IMR-90 (cell line): ENCODE data around the gene SLC4A2. TPM values are rescaled to one million over a fixed set of nuclear protein-coding genes. Genes with fewer than 3 reads are reported as not detected.

Experiments used
- ATAC-seq: fragments of 200-7000 bp; cut with Tn5 transposase; 2 replicates; pipeline ENCODE4 v1.9.1; 2020; ENCODE audit warnings: low read depth, mild to moderate bottlenecking, moderate library complexity
- BruUV-seq: library from RNA; stranded (reverse); fragments of 400-500 nt; replicated peaks from 2 replicates; lab custom pipeline; 2021; lab: Mats Ljungman, UMichigan
- CTCF ChIA-PET: fragments of 300-600 bp; formaldehyde crosslinking; extraction: SDS; loops from one replicate; lab custom pipeline; 2021; ENCODE audit warnings: antibody characterized with exemption; lab: Yijun Ruan, JAX
- POLR2A ChIA-PET: fragments of 300-600 bp; sonication (Branson Sonifier 250); formaldehyde crosslinking; loops from one replicate; lab custom pipeline; 2022; ENCODE audit warnings: antibody characterized with exemption; ENCODE audit not compliant: unreplicated experiment; lab: Charles Lee
- DNase-seq: peaks from one replicate; pipeline ENCODE4 v3.0.0; 2013
- H2AFZ ChIP-seq: replicated peaks from 2 replicates; pipeline ENCODE3; 2013; ENCODE audit warnings: low read length, mild to moderate bottlenecking; ENCODE audit not compliant: poor library complexity
- H2AK5ac ChIP-seq: 2 replicates; pipeline ENCODE4 v1.6.1; 2013; ENCODE audit warnings: low read depth, low read length, inconsistent platforms
- H2AK9ac ChIP-seq: replicated peaks from 2 replicates; pipeline ENCODE3; 2013; ENCODE audit warnings: mild to moderate bottlenecking, low read depth, low read length, moderate library complexity; ENCODE audit not compliant: poor library complexity
- H2BK120ac ChIP-seq: 2 replicates; pipeline ENCODE4 v1.6.1; 2013; ENCODE audit warnings: low read depth, low read length, inconsistent platforms
- H2BK15ac ChIP-seq: 3 replicates; pipeline ENCODE4 v1.6.1; 2013; ENCODE audit warnings: low read depth, low read length, inconsistent platforms
- H2BK20ac ChIP-seq: 2 replicates; pipeline ENCODE4 v1.6.1; 2013; ENCODE audit warnings: low read depth, mild to moderate bottlenecking, inconsistent platforms, low read length, moderate library complexity
- H2BK5ac ChIP-seq: 2 replicates; pipeline ENCODE4 v1.6.1; 2013; ENCODE audit warnings: mild to moderate bottlenecking, low read depth, low read length, inconsistent platforms; ENCODE audit not compliant: poor library complexity, severe bottlenecking
- H3K14ac ChIP-seq: replicated peaks from 2 replicates; pipeline ENCODE4 v1.6.1; 2013; ENCODE audit warnings: low read depth, low read length, inconsistent platforms
- H3K18ac ChIP-seq: 2 replicates; pipeline ENCODE4 v1.6.1; 2013; ENCODE audit warnings: low read depth, low read length, control low read depth
- H3K23ac ChIP-seq: 2 replicates; pipeline ENCODE4 v1.6.1; 2013; ENCODE audit warnings: low read depth, low read length, inconsistent platforms
- H3K27ac ChIP-seq: 2 replicates; pipeline ENCODE4 v1.5.1; 2013; ENCODE audit warnings: mild to moderate bottlenecking, control low read depth, low read length; ENCODE audit not compliant: insufficient read depth
- H3K27me3 ChIP-seq: 2 replicates; pipeline ENCODE4 v1.6.1; 2013; ENCODE audit warnings: low read length; ENCODE audit not compliant: control insufficient read depth, insufficient read depth
- H3K36me3 ChIP-seq: 2 replicates; pipeline ENCODE4 v1.6.1; 2013; ENCODE audit warnings: low read length, mixed read lengths; ENCODE audit not compliant: control insufficient read depth, insufficient read depth
- H3K4ac ChIP-seq: 2 replicates; pipeline ENCODE4 v1.6.1; 2013; ENCODE audit warnings: low read depth, low read length, inconsistent platforms
- H3K4me1 ChIP-seq: 2 replicates; pipeline ENCODE4 v1.6.1; 2013; ENCODE audit warnings: low read length, mixed read lengths; ENCODE audit not compliant: control insufficient read depth, insufficient read depth
- H3K4me2 ChIP-seq: 2 replicates; pipeline ENCODE4 v1.6.1; 2013; ENCODE audit warnings: low read depth, mild to moderate bottlenecking, control low read depth, low read length, moderate library complexity
- H3K4me3 ChIP-seq: 2 replicates; pipeline ENCODE4 v1.5.1; 2013; ENCODE audit warnings: low read depth, mild to moderate bottlenecking, control low read depth, low read length, moderate library complexity; ENCODE audit not compliant: insufficient read depth
- H3K56ac ChIP-seq: 2 replicates; pipeline ENCODE4 v1.6.1; 2013; ENCODE audit warnings: low read length, inconsistent platforms; ENCODE audit not compliant: insufficient read depth; ENCODE audit errors: extremely low read depth
- H3K79me1 ChIP-seq, 2 experiments: 2 replicates each; pipeline ENCODE4 v1.6.1; 2013; ENCODE audit warnings: low read length in 2 of 2, inconsistent platforms in 1 of 2, low read depth in 1 of 2
- H3K9ac ChIP-seq: 2 replicates; pipeline ENCODE4 v1.6.1; 2013; ENCODE audit warnings: low read depth, low read length, control low read depth
- H3K9me1 ChIP-seq: 2 replicates; pipeline ENCODE4 v1.6.1; 2013; ENCODE audit warnings: low read length, inconsistent platforms; ENCODE audit not compliant: insufficient read depth
- H3K9me3 ChIP-seq: 2 replicates; pipeline ENCODE4 v1.6.1; 2013; ENCODE audit warnings: low read length; ENCODE audit not compliant: control insufficient read depth, insufficient read depth
- H4K20me1 ChIP-seq: 2 replicates; pipeline ENCODE4 v1.6.1; 2013; ENCODE audit warnings: low read length, inconsistent platforms; ENCODE audit not compliant: insufficient read depth
- H4K5ac ChIP-seq: 2 replicates; pipeline ENCODE4 v1.6.1; 2013; ENCODE audit warnings: mild to moderate bottlenecking, low read depth, low read length, control low read depth
- H4K8ac ChIP-seq, 2 experiments: 2 replicates each; pipeline ENCODE4 v1.6.1; 2013; ENCODE audit warnings: low read depth in 2 of 2, low read length in 2 of 2, control low read depth in 1 of 2, inconsistent platforms in 1 of 2
- H4K91ac ChIP-seq: 2 replicates; pipeline ENCODE4 v1.6.1; 2013; ENCODE audit warnings: low read depth, low read length, inconsistent platforms; ENCODE audit not compliant: insufficient read depth
- BHLHE40 ChIP-seq: fragments of 150-350 bp; IDR thresholded peaks from 2 replicates; pipeline ENCODE4 v1.6.1; 2016; ENCODE audit warnings: mild to moderate bottlenecking, low read depth, low read length
- CEBPB ChIP-seq: IDR thresholded peaks from 2 replicates; pipeline ENCODE4 v1.6.1; 2012; ENCODE audit warnings: low read depth, low read length, improper control_type of control experiment
- CHD1 ChIP-seq: IDR thresholded peaks from 2 replicates; pipeline ENCODE4 v1.6.1; 2012; ENCODE audit warnings: low read depth, low read length, improper control_type of control experiment
- FOS ChIP-seq: fragments of 150-350 bp; IDR thresholded peaks from 2 replicates; pipeline ENCODE4 v1.6.1; 2016; ENCODE audit warnings: low read depth, low read length
- MAFK ChIP-seq: IDR thresholded peaks from 2 replicates; pipeline ENCODE4 v1.6.1; 2012; ENCODE audit warnings: low read depth, low read length, improper control_type of control experiment
- MAZ ChIP-seq: IDR thresholded peaks from 2 replicates; pipeline ENCODE4 v1.6.1; 2012; ENCODE audit warnings: low read depth, mild to moderate bottlenecking, low read length, improper control_type of control experiment, moderate library complexity, borderline replicate concordance
- MXI1 ChIP-seq: IDR thresholded peaks from 2 replicates; pipeline ENCODE4 v1.6.1; 2012; ENCODE audit warnings: low read depth, mild to moderate bottlenecking, low read length, moderate library complexity, borderline replicate concordance
- NFE2L2 ChIP-seq: fragments of 150-350 bp; IDR thresholded peaks from 2 replicates; pipeline ENCODE4 v1.6.1; 2016; ENCODE audit warnings: low read depth, mild to moderate bottlenecking, low read length
- POLR2A ChIP-seq: IDR thresholded peaks from 2 replicates; pipeline ENCODE4 v1.6.1; 2012; ENCODE audit warnings: mild to moderate bottlenecking, low read depth, low read length
- RAD21 ChIP-seq: IDR thresholded peaks from 2 replicates; pipeline ENCODE4 v1.6.1; 2012; ENCODE audit warnings: low read length, improper control_type of control experiment
- RCOR1 ChIP-seq: IDR thresholded peaks from 2 replicates; pipeline ENCODE4 v1.6.1; 2012; ENCODE audit warnings: mild to moderate bottlenecking, low read length, improper control_type of control experiment; ENCODE audit not compliant: insufficient replicate concordance
- RFX5 ChIP-seq: IDR thresholded peaks from 2 replicates; pipeline ENCODE4 v1.8.0; 2012; ENCODE audit warnings: low read depth, mild to moderate bottlenecking, low read length, moderate library complexity
- SMC3 ChIP-seq: fragments of 150-350 bp; IDR thresholded peaks from 2 replicates; pipeline ENCODE4 v1.6.1; 2016; ENCODE audit warnings: low read depth, mild to moderate bottlenecking, antibody characterized with exemption, low read length, moderate library complexity
- WGBS, 2 experiments: methylation state at CpG; one replicate each; pipeline versions ENCODE4 v1.1.5 to v1.1.7; 2013; ENCODE audit warnings: missing lambda C conversion rate in 2 of 2; ENCODE audit not compliant: insufficient read length in 1 of 2; ENCODE audit errors: extremely low coverage in 2 of 2; 5-methylcytosine and 5-hydroxymethylcytosine counted together
- dilution Hi-C: fragments of 300-500 bp; cut with HindIII; formaldehyde crosslinking; loops from one replicate; pipeline ENCODE4 v1.14.3; 2018; ENCODE audit warnings: low sequenced_read_pairs; ENCODE audit not compliant: unreplicated experiment
- in situ Hi-C: fragments of 300-500 bp; cut with MboI; formaldehyde crosslinking; loops from 3 replicates; pipeline ENCODE4 v1.14.3; 2019; ENCODE audit warnings: low sequenced_read_pairs, inconsistent platforms, mixed read lengths
- intact Hi-C: fragments of 100-400 bp; cut with micrococcal nuclease; formaldehyde crosslinking; loops from 2 replicates; pipeline ENCODE4 v1.10.0; 2022
- polyA plus RNA-seq, 3 experiments: library from polyadenylated mRNA; depleted of rRNA; stranded (reverse); fragments of >200 nt; gene quantifications; 2 replicates each; pipeline ENCODE4 v1.2.3, GENCODE V29; 2012; ENCODE audit warnings: low replicate concordance in 1 of 3
- total RNA-seq: library from RNA; depleted of rRNA; stranded (reverse); fragments of >200 nt; gene quantifications from 2 replicates; pipeline ENCODE4 v1.2.3, GENCODE V29; 2012
- TF ChIP-seq, protein P1 (sequence below): conservative IDR thresholded peaks from 2 replicates; pipeline ENCODE4 v1.5.1; 2012; ENCODE audit warnings: mild to moderate bottlenecking, low read depth, low read length, improper control_type of control experiment
- TF ChIP-seq, protein P2 (sequence below): fragments of 150-350 bp; IDR thresholded peaks from 2 replicates; pipeline ENCODE4 v1.6.1; 2017; ENCODE audit warnings: mild to moderate bottlenecking, antibody characterized with exemption, low read length, low read depth

Gene SLC4A2
- total and polyA plus RNA-seq, 2 of the 4 experiments (the other 2 are of a cell fraction): 29.6 to 91.0 TPM

DNA sequence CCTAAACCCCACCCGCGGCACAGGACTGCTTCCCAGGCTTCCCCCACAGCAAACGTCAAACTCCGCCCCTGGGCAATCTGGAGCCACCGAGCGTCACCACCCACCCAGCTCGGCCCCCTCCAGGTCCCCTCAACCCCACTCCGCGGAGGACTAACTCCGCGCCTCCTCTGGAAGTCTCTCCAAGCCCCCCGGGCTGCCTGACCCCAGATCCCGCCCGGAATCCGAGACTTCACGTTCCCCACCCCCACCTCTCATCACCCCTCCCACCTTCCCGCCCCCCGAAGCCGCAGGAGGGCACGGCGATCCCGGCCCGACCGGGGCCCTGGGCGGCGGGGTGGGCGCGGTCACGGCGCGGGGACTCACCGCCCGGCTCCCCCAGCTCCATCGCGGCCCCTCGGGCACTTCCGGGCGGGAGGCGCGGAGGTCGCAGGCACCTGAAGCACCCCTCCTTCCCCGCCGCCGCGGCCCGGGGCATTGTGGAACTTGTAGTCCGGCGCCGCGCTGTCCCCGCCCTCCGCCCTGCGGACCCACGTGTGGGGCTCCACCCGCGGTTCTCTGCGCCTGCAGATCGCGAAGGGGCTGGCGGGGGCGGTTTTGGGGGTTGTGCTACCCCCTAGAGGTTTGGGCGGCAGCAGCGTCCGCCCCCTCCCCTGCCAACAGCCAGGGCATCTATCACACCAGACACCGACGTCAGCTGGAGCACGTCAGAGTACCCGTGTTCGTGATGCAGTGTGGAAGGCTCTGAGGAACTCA lies 23.9 kb downstream of the SLC4A2 start, which contains the start of gene TMUB1:
TMUB1 (minus strand) TSS at position 423 of the 753 bp plus-strand sequence. CDS start 930 bp downstream, outside the sequence.
- peak; percentile 24 for ATAC-seq
- H3K9me1 ChIP-seq: peaks cover 6% of the 10 kb centered on the region; the same call in 1 of the 2 replicates
- peak within 1 kb of the TSS; percentile 85 to 86; a peak in 3 of 4 replicates for H4K8ac ChIP-seq
- no CpG with 5 or more reads among the region's 69 CpGs for WGBS, 2 experiments
- DNase-seq: peak; percentile 51
- H3K14ac ChIP-seq: peak within 1 kb of the TSS; percentile 85
- H2AFZ ChIP-seq: peak within 1 kb of the TSS; percentile 91
- H4K20me1 ChIP-seq: peaks cover 14% of the 10 kb centered on the region
- H3K4me1 ChIP-seq: peaks cover 30% of the 10 kb centered on the region
- H3K9me3 ChIP-seq: no peaks in the 10 kb centered on the region
- peak within 1 kb of the TSS; percentile 58 for H3K56ac ChIP-seq
- H3K27me3 ChIP-seq: no peaks in the 10 kb centered on the region
- H2AK5ac ChIP-seq: peak within 1 kb of the TSS; percentile 80
- H3K4me2 ChIP-seq: peak within 1 kb of the TSS; percentile 99
- peak within 1 kb of the TSS; percentile 56 for H4K5ac ChIP-seq
- H3K4ac ChIP-seq: peak within 1 kb of the TSS; percentile 93
- peak within 1 kb of the TSS; percentile 75 for H3K4me3 ChIP-seq
- dilution Hi-C loops: no loop called here
- H3K36me3 ChIP-seq: peaks cover 2% of the 10 kb centered on the region; the same call in 1 of the 2 replicates
- intact Hi-C loops: no loop called here
- H3K23ac ChIP-seq: peak within 1 kb of the TSS; percentile 91
- peak within 1 kb of the TSS; percentile 37; the same call in 1 of the 2 replicates for H2BK120ac ChIP-seq
- ChIA-PET POLR2A (no interaction called here), CTCF (no interaction called here)
- H3K18ac ChIP-seq: peak within 1 kb of the TSS; percentile 51; the same call in 1 of the 2 replicates
- H3K9ac ChIP-seq: peak within 1 kb of the TSS; percentile 84
- H3K79me1 ChIP-seq: peaks cover 10 to 44% of the 10 kb centered on the region in 2 experiments; a peak in 3 of 4 replicates
- H2AK9ac ChIP-seq: peak within 1 kb of the TSS; percentile 90
- H2BK5ac ChIP-seq: peak within 1 kb of the TSS; percentile 84
- H4K91ac ChIP-seq: peak within 1 kb of the TSS; percentile 75
- 0 out of 3 replicates have a peak within 1 kb of the TSS, but pooled peaks have one; percentile 52 for H2BK15ac ChIP-seq
- H3K27ac ChIP-seq: peak within 1 kb of the TSS; percentile 91
- H2BK20ac ChIP-seq: peak within 1 kb of the TSS; percentile 37; the same call in 1 of the 2 replicates
- in situ Hi-C loops: no loop called here
- BruUV-seq: no TSS peak
- TF ChIP-seq, protein P1, sequence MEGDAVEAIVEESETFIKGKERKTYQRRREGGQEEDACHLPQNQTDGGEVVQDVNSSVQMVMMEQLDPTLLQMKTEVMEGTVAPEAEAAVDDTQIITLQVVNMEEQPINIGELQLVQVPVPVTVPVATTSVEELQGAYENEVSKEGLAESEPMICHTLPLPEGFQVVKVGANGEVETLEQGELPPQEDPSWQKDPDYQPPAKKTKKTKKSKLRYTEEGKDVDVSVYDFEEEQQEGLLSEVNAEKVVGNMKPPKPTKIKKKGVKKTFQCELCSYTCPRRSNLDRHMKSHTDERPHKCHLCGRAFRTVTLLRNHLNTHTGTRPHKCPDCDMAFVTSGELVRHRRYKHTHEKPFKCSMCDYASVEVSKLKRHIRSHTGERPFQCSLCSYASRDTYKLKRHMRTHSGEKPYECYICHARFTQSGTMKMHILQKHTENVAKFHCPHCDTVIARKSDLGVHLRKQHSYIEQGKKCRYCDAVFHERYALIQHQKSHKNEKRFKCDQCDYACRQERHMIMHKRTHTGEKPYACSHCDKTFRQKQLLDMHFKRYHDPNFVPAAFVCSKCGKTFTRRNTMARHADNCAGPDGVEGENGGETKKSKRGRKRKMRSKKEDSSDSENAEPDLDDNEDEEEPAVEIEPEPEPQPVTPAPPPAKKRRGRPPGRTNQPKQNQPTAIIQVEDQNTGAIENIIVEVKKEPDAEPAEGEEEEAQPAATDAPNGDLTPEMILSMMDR: no peak
- TF ChIP-seq MXI1: peak; percentile 79
- TF ChIP-seq BHLHE40: no peak
- peak; percentile 40; the same call in 1 of the 2 replicates for TF ChIP-seq POLR2A
- TF ChIP-seq RAD21: no peak
- TF ChIP-seq RFX5: no peak
- TF ChIP-seq CEBPB: no peak
- no peak for TF ChIP-seq MAFK
- TF ChIP-seq NFE2L2: no peak
- TF ChIP-seq SMC3: no peak
- TF ChIP-seq RCOR1: no peak
- TF ChIP-seq, protein P2, sequence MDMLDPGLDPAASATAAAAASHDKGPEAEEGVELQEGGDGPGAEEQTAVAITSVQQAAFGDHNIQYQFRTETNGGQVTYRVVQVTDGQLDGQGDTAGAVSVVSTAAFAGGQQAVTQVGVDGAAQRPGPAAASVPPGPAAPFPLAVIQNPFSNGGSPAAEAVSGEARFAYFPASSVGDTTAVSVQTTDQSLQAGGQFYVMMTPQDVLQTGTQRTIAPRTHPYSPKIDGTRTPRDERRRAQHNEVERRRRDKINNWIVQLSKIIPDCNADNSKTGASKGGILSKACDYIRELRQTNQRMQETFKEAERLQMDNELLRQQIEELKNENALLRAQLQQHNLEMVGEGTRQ: peak; percentile 63
- TF ChIP-seq MAZ: peak; percentile 74; the same call in 1 of the 2 replicates
- no peak for TF ChIP-seq FOS
- TF ChIP-seq CHD1: no peak
